HG02973 (cell line): Measurements from ENCODE around the gene HS3ST3B1.

Source experiments
- ATAC-seq: cut with Tn5 transposase; IDR thresholded peaks from one replicate; pipeline ENCODE4 v1.9.1; 2021; ENCODE audit warnings: moderate library complexity; ENCODE audit not compliant: unreplicated experiment

HS3ST3B1 gene

DNA sequence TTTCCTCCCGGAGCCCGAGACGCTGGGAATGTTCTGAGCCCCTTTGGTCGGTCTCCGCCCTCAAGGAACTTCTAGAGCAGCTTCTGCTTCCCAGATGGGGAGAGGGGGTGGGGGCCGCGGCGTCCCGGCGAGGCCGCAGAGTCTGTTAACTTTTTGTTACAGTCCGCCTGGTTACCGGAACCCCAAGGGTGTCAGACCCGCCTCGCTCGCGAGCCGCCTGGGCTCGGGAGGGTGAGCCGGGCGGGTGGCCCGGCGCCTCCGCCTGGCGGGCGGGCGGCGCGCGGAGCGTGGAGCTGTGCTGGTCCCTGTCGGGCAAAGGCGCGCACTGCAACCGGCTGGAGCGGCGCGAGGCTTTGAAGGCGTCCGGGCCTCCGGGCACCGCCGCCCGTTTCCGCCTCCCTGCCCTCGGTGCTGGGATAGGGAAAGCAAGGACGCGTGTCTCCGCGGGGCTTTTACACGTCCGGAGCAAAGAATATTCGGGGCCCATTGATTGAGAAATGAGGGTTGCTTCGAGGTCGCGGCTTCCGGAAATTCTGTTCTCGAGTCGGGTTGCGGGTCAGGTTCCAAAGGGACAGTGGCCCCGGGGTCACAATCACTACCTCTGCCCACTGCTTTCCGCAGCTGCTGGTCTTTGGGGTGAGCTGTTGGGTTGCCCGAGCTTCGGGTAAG lies 1.7 kb downstream of the HS3ST3B1 start:
- peak; percentile 52 for ATAC-seq

DNA sequence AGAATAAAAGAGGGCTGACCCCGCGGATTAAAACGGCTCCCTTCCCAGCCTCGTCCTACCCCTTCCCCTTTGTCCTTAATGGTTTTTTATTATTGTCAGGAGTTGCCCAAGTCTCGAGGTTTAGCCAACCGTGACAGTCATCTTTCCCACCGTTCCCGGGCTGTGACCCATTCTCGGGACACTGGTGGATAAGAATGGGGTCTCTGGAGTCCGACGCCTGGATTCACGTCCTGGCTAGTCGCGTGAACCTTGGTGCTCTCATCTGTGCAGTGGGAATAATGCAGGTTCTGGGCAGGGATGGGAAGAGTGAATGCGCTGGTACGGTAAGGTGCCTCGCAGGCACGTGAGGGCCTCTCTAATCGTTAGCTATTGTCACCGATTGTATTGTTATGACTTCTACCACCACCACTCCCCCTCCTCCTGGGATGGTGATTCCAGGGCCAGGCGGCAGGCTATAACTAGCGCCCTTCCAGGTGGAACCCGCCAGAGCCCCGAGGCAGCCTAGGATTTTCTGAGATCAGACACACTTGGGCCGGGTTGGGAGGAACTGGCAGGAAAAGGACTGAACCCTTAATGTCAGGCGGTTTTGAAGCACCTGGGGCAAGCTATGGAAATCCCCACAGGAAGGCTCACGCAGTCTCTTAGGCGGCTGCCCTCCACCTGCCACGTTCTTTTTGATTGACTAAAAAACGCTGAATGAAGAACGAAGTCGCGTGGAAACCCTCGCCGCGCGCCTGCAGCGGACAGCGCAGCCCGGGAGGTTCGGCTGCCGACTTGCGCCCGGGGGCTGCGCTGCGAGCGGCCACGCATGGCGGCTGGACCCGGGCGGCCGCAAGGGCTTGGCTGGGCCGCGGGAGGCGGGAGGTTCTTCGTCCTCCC lies 2.7 kb downstream of the HS3ST3B1 start:
- no peak for ATAC-seq

DNA sequence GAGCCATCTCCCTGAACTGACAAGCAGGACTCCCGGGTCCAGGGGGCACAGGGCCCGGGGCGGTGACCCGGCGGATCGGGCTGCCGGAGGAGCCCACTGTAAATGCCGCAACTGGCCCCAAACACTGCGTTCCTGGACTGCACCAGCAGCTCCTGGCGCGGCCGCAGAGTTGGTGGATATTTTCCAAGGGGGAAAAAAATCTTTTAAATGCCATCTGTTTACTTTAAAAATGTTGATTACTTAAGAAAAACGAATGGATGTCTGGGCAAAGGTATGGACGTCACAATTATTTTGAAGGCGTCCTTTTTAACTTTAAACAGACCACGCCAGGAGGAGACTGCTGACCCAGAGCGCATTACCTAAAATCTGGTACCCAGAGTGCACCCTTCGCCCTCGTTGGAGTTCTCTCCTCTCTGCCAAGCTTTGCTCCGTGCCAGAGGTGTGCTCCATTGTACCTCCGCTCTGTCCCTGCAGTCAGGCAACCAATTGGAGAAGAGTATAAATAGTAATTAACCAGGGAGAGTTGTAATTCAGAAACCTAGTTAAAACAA lies 3.4 kb downstream of the HS3ST3B1 start:
- ATAC-seq = no peak

DNA sequence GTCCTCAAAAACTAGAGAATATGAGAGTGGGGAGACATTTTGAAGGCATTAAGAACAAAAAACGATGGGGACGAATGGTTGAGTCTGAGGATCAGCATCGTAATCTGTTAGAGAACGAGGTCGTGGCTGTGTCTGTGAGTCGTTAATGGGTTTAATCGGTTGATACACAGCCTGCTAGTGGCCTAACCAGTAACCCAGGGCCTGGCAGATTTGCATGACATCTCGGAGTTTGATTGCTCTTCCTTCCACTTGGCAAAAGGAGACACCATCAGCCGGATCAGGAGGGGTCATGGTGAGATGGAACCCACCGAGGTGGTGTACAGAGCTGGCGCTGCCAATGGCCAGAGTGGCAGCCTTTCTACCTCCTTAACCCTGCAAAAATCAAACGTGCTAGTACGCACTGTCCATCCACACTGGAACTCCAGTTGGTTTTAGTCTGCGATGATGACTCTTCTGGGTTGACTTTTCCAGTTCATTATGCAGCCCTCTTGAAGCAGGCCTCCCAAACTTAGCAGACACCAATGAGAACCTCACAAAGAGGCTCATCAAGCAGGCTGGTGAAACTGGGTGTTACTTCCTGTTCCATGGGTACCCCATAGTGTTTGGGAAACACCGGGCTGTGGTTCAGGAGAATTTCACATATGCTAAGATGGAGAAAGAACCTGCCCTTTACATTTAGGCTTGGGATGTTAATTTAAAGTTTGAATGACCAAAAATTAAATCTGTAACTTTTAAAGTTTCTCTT lies 4.1 kb downstream of the HS3ST3B1 start:
- ATAC-seq = no peak

DNA sequence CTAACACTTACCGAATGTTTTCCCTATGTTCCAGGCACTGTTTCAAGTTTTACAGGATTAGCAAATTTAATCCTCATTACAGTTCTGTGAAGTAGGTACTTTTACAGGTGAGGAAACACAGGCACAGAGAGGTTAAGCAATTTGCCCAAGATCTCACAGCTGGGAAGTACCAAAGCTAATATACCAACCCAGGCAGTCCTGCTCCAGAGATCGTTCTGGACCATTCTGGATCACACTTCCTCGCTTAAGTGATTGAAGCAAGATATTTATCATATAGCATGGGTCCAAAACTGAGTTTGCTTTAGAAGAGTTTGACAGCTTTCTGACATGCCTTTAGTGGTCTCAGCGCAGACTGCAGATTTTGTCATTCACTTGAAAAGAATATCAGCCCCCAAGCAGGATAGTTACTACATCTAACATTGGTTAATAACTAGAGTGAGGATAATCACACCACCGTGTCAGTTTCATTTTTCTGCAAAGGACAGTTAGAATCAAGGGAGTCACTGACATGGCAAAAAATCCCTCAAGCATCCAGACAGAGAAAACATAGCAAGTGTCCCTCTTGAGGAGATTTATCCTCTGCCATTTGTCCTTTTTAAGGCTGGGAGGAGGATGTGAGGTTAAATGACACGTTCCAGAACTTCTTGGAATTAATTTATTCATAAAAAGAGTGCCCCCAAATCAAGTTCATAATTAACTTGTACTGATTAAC lies 5.1 kb downstream of the HS3ST3B1 start:
- ATAC-seq = no peak

DNA sequence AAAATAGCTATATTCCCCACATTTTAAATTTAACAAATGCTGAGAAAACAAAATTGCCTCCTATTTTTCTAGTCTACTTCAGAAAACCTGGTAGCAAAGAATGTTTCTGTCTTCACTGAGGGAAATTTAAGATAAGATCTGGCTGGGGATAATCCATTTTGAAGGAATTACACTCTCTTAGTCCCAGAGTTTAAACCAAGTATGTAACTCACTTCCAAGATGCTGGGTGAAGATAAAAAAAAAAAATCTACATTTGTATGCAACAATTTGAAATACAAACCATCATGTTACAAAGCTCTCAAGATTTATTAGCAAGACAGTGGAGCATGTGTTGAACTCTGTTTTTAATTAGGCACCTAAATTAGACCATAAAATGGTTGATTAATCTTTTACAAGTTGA lies 5.7 kb downstream of the HS3ST3B1 start:
- no peak for ATAC-seq

DNA sequence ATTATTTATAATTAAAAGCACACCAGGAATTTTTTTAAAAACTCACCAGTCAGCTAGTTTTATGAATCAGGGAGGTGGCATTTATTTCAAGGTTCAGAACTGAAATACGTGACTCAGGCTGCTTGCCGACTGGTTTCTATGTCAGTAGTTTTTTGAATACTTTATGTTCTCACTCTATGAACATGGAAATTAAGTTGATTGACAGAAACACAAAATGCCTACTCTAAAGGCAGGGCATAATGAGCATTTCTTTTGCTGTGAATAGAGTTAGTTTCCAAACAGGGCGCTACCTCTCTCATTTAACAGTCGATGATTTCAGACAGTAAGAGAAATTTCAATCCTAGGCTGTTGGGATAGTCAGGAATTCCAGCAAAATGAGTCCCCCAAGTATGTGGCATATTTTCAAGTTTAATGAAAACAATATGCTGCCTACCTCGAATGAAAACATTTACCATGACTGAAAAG lies 6.7 kb downstream of the HS3ST3B1 start:
- ATAC-seq = no peak

DNA sequence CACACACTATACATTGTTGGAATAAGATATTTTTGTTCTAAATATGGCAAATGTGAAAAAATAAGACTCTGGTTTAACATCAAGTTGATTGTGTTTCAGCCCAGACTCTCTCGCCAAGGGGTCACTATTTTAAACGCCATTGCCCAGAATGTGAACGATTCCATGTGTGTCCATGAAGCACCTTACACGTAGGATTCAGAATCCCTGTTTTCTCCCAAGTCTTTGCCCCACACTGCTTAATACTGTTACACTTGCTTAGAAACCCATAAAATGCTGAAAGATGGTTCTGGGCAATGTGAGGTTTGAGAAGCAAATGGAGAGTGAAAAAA lies 7.7 kb downstream of the HS3ST3B1 start:
- no peak for ATAC-seq

DNA sequence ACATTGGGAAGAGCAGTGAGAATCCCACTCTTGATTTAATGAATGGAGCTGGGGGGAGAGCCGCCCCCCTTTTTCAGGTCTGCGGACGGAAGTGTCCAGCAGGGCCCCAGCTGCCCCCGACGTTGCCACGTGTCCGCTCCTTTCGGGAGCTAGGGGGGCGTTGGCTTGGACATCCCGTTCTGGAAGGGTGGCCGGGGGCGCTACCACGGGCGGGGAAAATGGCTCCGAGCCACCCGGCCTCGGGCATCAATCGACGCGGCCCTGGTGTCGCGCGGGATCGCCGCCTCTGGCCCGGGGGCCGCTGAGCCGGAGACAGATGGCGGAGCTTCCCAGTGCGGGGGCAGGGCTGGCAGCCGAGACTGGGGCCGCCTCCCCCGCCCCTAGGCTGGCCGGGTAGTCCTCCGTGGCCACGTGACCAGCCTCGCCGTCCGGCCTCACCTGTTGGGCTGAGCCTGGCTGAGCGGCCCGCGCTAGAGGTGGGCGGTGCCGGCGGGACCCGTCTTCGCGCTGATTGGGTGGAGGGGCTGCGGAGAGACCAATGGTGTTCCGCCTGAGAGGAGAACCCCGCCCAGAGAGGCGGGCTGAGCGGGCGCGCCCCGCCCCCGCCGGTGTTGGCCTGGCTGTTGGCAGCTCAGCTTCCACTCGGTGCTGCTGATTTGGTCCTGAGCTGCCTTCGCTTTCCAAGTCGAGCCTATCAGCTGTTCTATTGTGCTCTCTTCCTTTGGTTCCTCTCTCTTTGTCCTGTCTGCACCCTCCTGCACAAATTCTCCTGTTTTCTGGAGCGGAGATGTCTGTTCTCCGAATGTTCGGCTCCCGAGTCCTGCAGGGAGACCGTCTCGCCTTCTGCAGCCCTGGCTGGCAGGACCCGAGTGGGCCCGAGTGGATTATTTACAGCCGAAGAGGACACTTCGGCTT lies 8.3 kb downstream of the HS3ST3B1 start:
- peak; percentile 71 for ATAC-seq

DNA sequence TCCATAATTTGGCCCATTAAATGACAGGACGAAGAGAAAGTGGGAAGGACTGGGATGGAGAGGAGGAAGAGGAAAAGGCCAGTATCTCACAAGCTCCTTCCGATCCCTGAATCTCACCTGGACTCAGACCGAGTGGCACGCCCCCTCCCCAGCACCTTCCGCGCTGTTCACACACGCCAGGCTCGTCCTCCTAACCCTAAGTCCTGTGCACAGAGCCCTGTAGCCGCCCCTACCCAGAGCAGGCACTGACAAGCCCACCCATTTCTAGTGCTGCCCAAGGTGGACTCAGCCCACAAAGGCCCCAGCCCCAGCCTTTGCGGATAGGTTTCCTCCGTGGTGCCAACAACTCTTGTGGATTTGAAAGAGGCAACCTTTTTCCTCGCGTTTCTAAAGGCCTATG lies 9.2 kb downstream of the HS3ST3B1 start:
- no peak for ATAC-seq

DNA sequence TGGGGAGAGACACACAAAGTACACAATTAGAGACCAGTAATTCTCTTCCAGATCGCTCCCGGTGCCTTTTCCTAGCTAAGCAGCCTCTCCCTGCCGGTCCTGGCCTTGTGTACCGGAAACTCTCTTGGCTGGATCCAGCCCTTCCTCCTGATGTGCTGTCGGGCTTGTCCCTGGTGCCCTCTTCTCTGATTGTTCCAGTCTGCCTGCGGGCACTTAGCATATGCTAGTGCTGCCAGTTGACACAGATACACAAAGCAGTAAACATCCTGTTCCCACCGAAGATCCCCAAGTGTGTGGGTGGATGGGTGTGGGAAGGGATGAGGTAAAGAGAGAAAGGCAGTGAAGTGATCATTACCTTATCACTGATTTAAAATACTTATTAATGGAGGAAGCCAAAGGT lies 9.7 kb downstream of the HS3ST3B1 start:
- ATAC-seq = no peak

DNA sequence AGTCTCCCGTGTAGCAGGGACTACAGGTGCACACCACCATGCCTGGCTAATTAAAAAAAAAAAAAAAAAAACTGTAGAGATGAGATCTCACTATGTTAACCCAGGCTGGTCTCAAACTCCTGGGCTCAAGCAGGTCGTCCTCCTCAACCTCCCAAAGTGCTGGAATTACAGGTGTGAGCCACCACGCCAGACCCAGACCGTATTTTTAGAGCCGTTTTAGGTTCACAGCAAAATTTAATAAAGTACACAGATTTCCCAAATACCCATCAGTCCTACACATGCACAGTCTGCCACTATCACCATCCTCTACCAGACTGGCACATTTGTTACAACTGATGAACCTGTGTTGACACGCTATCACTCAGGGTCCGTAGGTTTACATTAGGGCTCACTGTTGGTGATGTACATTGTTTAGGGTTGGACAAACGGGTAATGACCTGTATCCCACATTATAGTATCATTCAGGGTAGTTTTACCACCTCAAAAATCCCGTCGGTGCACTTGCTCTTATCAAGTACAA lies 10.4 kb downstream of the HS3ST3B1 start:
- no peak for ATAC-seq

DNA sequence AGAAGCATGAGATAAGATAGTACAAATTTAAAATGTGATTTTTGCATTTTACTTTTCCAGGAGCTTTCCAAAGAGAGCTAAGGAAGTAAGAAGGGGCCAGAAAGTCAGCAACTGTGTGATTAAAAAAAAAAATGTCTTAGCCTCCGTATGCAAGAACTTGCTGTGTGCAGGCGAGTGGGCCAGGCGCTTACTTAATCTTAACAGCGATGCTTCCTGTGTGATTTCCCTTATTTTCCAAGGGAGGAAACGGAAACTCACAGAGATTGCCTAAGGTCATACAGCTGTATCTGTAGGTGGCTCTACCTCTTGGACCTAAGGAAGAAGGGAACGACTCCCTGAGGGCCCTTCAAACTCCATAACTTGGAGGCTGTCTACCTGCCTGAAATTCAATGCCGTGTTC lies 11.1 kb downstream of the HS3ST3B1 start:
- ATAC-seq = no peak

DNA sequence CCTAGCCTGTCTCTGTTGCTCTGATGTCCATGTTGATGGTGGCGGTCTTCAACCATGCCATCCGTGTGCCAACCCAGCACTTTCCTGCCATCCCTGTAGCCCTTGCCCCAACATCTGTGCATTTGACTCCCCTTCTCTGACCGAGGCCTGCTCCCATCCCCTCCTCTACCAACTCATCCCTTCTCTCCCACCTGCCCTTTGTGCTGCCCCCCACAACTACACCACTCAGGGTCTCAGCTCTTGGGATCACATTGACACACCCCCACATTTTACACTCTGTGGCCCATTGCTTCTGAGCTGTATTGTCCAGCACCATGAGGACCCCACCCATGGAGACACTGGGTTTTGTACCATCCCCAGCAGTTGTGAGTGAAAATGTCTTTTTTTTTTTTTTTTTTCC lies 11.6 kb downstream of the HS3ST3B1 start:
- no peak for ATAC-seq

DNA sequence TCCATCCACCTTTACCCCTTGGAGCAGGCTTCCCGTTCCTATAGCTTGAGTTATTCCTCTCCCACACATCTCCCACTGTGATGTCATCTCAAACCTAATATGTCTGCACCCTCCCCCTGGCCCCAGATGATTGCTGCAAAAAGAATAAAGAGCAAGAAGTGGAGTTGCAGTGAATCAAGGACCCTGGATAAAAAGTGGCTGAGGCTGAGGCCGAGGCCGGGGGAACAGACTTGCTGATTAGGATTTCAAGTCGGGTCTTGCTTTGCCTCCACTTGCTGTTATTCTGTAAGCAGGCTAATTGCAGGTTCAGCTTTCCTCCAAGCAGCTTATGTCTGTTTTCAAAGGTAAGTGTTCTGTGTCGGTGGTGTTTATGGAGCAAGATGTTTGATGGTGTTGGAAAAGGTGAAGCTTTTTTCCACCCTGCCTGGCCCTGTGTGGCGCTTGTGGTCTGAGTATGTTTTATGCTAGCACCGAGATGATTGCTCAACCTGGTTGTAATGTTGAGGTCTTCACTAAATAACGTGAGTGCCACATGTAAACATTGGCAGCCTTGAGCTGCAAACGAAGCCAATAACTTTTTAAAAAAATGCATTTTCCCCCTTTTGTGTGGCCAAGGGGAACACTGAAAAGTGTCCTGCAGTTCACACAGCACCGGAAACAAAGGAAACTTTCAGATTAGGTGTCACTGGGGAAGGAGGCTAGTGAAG lies 15.4 kb downstream of the HS3ST3B1 start:
- no peak for ATAC-seq

DNA sequence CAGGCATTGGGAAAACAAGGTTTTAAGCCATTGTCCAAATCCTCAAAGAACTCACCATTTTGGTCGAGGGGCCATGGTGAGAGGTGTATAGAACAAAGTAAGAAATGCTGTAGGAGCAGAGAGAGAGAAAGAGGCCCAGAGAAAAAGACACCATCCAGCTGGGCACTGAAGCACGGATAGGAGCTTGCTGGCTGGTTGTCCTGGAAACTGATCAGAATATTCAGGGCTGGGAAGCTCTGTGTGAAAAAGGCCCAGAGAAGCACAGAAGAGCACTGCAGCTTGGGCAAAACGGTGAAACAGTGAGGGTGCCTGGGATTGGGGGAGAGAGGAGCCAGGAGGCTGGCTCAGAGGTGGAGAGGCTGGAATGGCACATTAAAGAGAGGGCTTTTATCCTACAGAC lies 16.5 kb downstream of the HS3ST3B1 start:
- no peak for ATAC-seq

DNA sequence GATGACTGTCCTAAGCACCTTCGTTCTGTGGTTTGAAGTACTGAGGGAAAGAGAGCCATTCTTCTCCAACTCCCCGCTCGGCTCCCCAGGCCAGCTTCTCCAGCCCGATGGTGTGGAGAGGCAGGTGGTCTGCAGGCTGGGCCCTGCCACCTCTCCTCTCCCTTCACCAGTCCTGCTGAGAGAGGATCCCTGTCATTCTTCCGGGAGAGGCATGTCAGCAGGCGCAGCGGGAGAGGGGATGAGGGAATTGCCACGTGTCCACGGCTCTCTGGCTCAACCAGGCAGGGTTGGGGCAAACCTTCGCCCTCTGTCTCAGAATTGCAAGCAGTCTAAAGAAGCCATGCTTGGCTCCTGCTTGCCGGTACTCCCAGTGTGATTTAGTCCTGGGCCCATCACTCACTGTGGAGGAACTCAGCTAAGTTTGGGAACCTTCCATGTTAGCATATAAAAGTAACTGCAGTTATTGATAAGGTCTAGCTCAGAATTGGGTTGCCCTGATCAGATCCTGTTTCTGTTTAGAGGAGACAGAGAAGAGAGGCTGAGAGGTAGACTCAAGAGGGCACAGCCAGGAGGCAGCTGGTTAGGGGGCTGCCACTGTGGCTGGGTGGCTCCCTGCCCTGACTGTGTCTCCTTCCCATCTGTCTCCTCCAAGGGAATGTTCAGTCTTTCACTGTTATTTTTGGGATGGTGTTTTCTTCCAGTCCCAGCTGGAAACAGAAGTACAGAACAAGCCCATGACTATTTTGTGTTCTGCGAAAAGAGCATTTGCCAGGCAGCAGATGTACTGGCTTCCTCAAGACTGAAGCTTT lies 17.4 kb downstream of the HS3ST3B1 start:
- ATAC-seq = no peak

DNA sequence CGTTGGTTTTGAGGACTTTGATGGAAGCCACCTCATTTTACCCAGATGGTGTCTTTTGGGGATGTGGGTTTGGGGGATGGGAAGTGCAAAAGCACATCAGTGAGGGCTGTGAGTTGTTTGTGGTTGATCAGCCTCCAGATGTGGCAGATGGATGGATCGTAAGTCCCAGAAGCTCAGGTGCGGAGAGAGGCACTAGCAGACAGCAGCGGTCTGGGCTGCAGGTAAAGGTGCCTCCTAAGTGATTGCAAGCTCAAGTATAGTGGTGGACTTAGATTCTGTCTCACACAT lies 18.0 kb downstream of the HS3ST3B1 start:
- ATAC-seq = no peak
